GM15510 (cell line): ENCODE results near the gene KIN.

Source experiments
- POLR2A ChIP-seq: IDR thresholded peaks from 3 replicates; pipeline ENCODE4 v1.6.1; 2011; ENCODE audit warnings: borderline replicate concordance; ENCODE audit not compliant: insufficient read length; ENCODE audit errors: extremely low read depth

Gene KIN

GRCh38 chr10:7787857-7788638, at the start of gene KIN, which contains the start of gene ATP5F1C:
Gene KIN, minus strand, starts transcription at chr10:7787993. Its CDS starts 60 bp downstream, at chr10:7787933.
Gene ATP5F1C, plus strand, starts transcription at chr10:7788177. Its CDS starts 31 bp downstream, at chr10:7788208.
- peak; percentile 92 for TF ChIP-seq POLR2A

GRCh38 chr10:7836571-7836970, 48.8 kb upstream of the KIN start:
- TF ChIP-seq POLR2A = no peak

- TF ChIP-seq POLR2A = no peak
These were observed 46.5 kb upstream of the KIN start for GRCh38 chr10:7834262-7834661.

GRCh38 chr10:7833210-7833609, 45.4 kb upstream of the KIN start:
- no peak for TF ChIP-seq POLR2A

GRCh38 chr10:7832060-7832459, 44.3 kb upstream of the KIN start:
- TF ChIP-seq POLR2A = no peak

- no peak for TF ChIP-seq POLR2A
These were observed 41.6 kb upstream of the KIN start for GRCh38 chr10:7829289-7829834.

- no peak for TF ChIP-seq POLR2A
These were observed 39.2 kb upstream of the KIN start for GRCh38 chr10:7826971-7827370.

GRCh38 chr10:7824251-7824650, 36.5 kb upstream of the KIN start:
- no peak for TF ChIP-seq POLR2A

GRCh38 chr10:7819121-7819460, 31.3 kb upstream of the KIN start:
- no peak for TF ChIP-seq POLR2A

GRCh38 chr10:7818295-7819120, 30.7 kb upstream of the KIN start, which contains the start of gene TAF3:
Gene TAF3, plus strand, starts transcription at chr10:7818505. Its CDS starts 205 bp downstream, at chr10:7818710.
- TF ChIP-seq POLR2A = peak; percentile 92

- TF ChIP-seq POLR2A = no peak
These were observed 30.1 kb upstream of the KIN start for GRCh38 chr10:7817984-7818294.

GRCh38 chr10:7817576-7817975, 29.8 kb upstream of the KIN start:
- no peak for TF ChIP-seq POLR2A

GRCh38 chr10:7813481-7813880, 25.7 kb upstream of the KIN start:
- no peak for TF ChIP-seq POLR2A

GRCh38 chr10:7811000-7811399, 23.2 kb upstream of the KIN start:
- TF ChIP-seq POLR2A = no peak

GRCh38 chr10:7810443-7810842, 22.6 kb upstream of the KIN start:
- TF ChIP-seq POLR2A = no peak
